Endothelial cell of umbilical vein (primary cell): ENCODE measurements around the gene WDR55. TPM values are rescaled to one million over a fixed set of nuclear protein-coding genes. Genes with fewer than 3 reads are reported as not detected.
"Not testable (repeated sequence)": the region's sequence is repeated elsewhere in the genome, so short reads cannot be mapped to it uniquely, and the experiment has no call there.

Experiments used
- BruUV-seq: library from RNA; stranded (reverse); fragments of 400-500 nt; replicated peaks from 2 replicates; lab custom pipeline; 2021; lab: Mats Ljungman, UMichigan
- CTCF ChIA-PET: fragments of 300-600, 350-600 bp; sonication (Branson Sonifier 250); formaldehyde crosslinking; loops from one replicate; lab custom pipeline; 2021; ENCODE audit warnings: antibody characterized with exemption, inconsistent platforms; lab: Charles Lee
- POLR2A ChIA-PET: fragments of 300-600, 350-600 bp; sonication (Branson Sonifier 250); formaldehyde crosslinking; loops from one replicate; lab custom pipeline; 2021; ENCODE audit warnings: antibody characterized with exemption, inconsistent platforms; lab: Charles Lee
- DNase-seq: peaks from one replicate; pipeline ENCODE4 v3.0.0-alpha.2; 2011; ENCODE audit warnings: low read depth, low spot score
- FAIRE-seq: peaks from 2 replicates; lab custom pipeline; 2011; peaks lifted over from hg19 to GRCh38; lab: Jason Lieb, UNC
- H2AFZ ChIP-seq: 2 replicates; pipeline ENCODE4 v1.6.0; 2012; ENCODE audit warnings: low read depth, low read length, control low read depth, inconsistent platforms
- H3K27ac ChIP-seq: 2 replicates; pipeline ENCODE4 v1.5.1; 2011; ENCODE audit warnings: low read depth, mild to moderate bottlenecking, control low read depth, low read length, moderate library complexity; ENCODE audit not compliant: insufficient read depth
- H3K27me3 ChIP-seq, 2 experiments: 2 replicates each; pipeline versions ENCODE4 v1.6.0 to v1.6.1; 2011; ENCODE audit warnings: low read length in 2 of 2, mixed read lengths in 1 of 2; ENCODE audit not compliant: control insufficient read depth in 2 of 2, insufficient read depth in 2 of 2
- H3K36me3 ChIP-seq, 2 experiments: 2 replicates in 1 of 2; 3 replicates in 1 of 2; pipeline ENCODE4 v1.5.1; 2011; ENCODE audit warnings: low read length in 2 of 2, mild to moderate bottlenecking in 1 of 2, moderate library complexity in 1 of 2; ENCODE audit not compliant: control insufficient read depth in 2 of 2, insufficient read depth in 2 of 2; ENCODE audit errors: extremely low read depth in 1 of 2
- H3K4me1 ChIP-seq: 3 replicates; pipeline ENCODE4 v1.5.1; 2011; ENCODE audit warnings: mild to moderate bottlenecking, low read length; ENCODE audit not compliant: control insufficient read depth, insufficient read depth; ENCODE audit errors: extremely low read depth
- H3K4me2 ChIP-seq: 2 replicates; pipeline ENCODE4 v1.6.1; 2011; ENCODE audit warnings: low read length, control low read depth, mixed read lengths; ENCODE audit not compliant: insufficient read depth
- H3K4me3 ChIP-seq, 3 experiments: fragments of 200-600 bp in 1 of 3; sonication (generic), shearing (Covaris generic) in 1 of 3; replicated peaks in 1 of 3; 2 replicates each; pipeline ENCODE4 v1.5.1; 2011 to 2016; ENCODE audit warnings: control low read depth in 3 of 3, low read length in 3 of 3, mild to moderate bottlenecking in 2 of 3, inconsistent platforms in 1 of 3, low read depth in 1 of 3, moderate library complexity in 1 of 3; ENCODE audit not compliant: insufficient read depth in 1 of 3
- H3K79me2 ChIP-seq: 2 replicates; pipeline ENCODE4 v1.6.0; 2012; ENCODE audit warnings: low read length, inconsistent platforms; ENCODE audit not compliant: control insufficient read depth, insufficient read depth
- H3K9ac ChIP-seq: replicated peaks from 2 replicates; pipeline ENCODE3; 2011; ENCODE audit warnings: low read length, control low read depth; ENCODE audit not compliant: insufficient read depth; ENCODE audit errors: extremely low read depth
- H3K9me1 ChIP-seq: replicated peaks from 3 replicates; pipeline ENCODE4 v1.6.0; 2011; ENCODE audit warnings: mild to moderate bottlenecking, low read length; ENCODE audit not compliant: control insufficient read depth, insufficient read depth; ENCODE audit errors: extremely low read depth
- H3K9me3 ChIP-seq: replicated peaks from 2 replicates; pipeline ENCODE4 v1.5.1; 2012; ENCODE audit warnings: low read length, inconsistent platforms; ENCODE audit not compliant: control insufficient read depth, insufficient read depth
- H4K20me1 ChIP-seq: replicated peaks from 2 replicates; pipeline ENCODE3; 2011; ENCODE audit warnings: mild to moderate bottlenecking, low read length; ENCODE audit not compliant: control insufficient read depth, insufficient read depth; ENCODE audit errors: extremely low read depth
- JUN ChIP-seq: IDR thresholded peaks from 2 replicates; pipeline ENCODE4 v1.6.1; 2011; ENCODE audit warnings: borderline replicate concordance, low read depth; ENCODE audit not compliant: insufficient read length, insufficient read depth
- dilution Hi-C: fragments of 300-500 bp; cut with MboI; formaldehyde crosslinking; loops from one replicate; pipeline ENCODE4 v1.15.0; 2019; ENCODE audit warnings: low sequenced_read_pairs; ENCODE audit not compliant: extremely low pct_ligation_motif_present
- intact Hi-C: fragments of 100-400 bp; cut with micrococcal nuclease; formaldehyde crosslinking; loops from one replicate; pipeline ENCODE4 v1.10.0; 2022
- polyA plus RNA-seq, 4 experiments: library from polyadenylated mRNA; depleted of rRNA in 3 of 4; stranded (reverse) in 3 of 4; unstranded in 1 of 4; fragments of >200 nt; gene quantifications; 2 replicates each; pipeline versions ENCODE4 v1.2.1 to v1.2.3, GENCODE V29; 2011 to 2012; ENCODE audit warnings: missing spikeins in 1 of 4
- total RNA-seq: library from RNA; stranded (reverse); gene quantifications from 2 replicates; pipeline ENCODE4 v1.2.3, GENCODE V29; 2021

WDR55 gene
- total and polyA plus RNA-seq, 2 donors (not counting 3 experiments of a cell fraction or from before 2014, with no cell fraction given), result 17.5 to 25.3 TPM

GRCh38 chr5:140713562-140714094 is 48.9 kb downstream of the WDR55 start:
- FAIRE-seq (no peak), DNase-seq (no peak)
- H3K4me2 ChIP-seq, result no peak overlapping the region
- intact Hi-C loops, result loop anchor here (5.0 kb wide), 1 partner anchor 849 kb away; no protein-coding TSS in a partner anchor
- TF ChIP-seq JUN, result no peak
- no peaks in the 10 kb centered on the region for H4K20me1 ChIP-seq
- no peak overlapping the region for H2AFZ ChIP-seq
- dilution Hi-C loops, result no loop called here
- ChIA-PET POLR2A (no interaction called here), CTCF (no interaction called here)
- BruUV-seq, result no TSS peak
- H3K36me3 ChIP-seq, result no peaks in the 10 kb centered on the region
- peaks cover 14% of the 10 kb centered on the region for H3K4me1 ChIP-seq
- H3K79me2 ChIP-seq, result no peaks in the 10 kb centered on the region
- no peak overlapping the region for H3K9ac ChIP-seq
- H3K9me3 ChIP-seq, result no peaks in the 10 kb centered on the region
- H3K27me3 ChIP-seq, result no peaks in the 10 kb centered on the region
- no peak overlapping the region for H3K4me3 ChIP-seq
- H3K9me1 ChIP-seq, result no peaks in the 10 kb centered on the region
- H3K27ac ChIP-seq, result no peak overlapping the region

GRCh38 chr5:140716238-140716637 is 51.5 kb downstream of the WDR55 start:
- peaks cover 11% of the 10 kb centered on the region for H3K4me1 ChIP-seq
- H3K4me3 ChIP-seq, H3K27ac ChIP-seq, H3K27me3 ChIP-seq, H3K9me1 ChIP-seq, H3K4me2 ChIP-seq, CTCF ChIA-PET, H3K79me2 ChIP-seq, H3K9me3 ChIP-seq, H2AFZ ChIP-seq, FAIRE-seq, dilution Hi-C loops, H4K20me1 ChIP-seq, BruUV-seq, POLR2A ChIA-PET, H3K9ac ChIP-seq, DNase-seq, intact Hi-C loops, H3K36me3 ChIP-seq: not testable (repeated sequence)
